Measurements from ENCODE around the gene PICK1.

The PICK1 gene

DNA sequence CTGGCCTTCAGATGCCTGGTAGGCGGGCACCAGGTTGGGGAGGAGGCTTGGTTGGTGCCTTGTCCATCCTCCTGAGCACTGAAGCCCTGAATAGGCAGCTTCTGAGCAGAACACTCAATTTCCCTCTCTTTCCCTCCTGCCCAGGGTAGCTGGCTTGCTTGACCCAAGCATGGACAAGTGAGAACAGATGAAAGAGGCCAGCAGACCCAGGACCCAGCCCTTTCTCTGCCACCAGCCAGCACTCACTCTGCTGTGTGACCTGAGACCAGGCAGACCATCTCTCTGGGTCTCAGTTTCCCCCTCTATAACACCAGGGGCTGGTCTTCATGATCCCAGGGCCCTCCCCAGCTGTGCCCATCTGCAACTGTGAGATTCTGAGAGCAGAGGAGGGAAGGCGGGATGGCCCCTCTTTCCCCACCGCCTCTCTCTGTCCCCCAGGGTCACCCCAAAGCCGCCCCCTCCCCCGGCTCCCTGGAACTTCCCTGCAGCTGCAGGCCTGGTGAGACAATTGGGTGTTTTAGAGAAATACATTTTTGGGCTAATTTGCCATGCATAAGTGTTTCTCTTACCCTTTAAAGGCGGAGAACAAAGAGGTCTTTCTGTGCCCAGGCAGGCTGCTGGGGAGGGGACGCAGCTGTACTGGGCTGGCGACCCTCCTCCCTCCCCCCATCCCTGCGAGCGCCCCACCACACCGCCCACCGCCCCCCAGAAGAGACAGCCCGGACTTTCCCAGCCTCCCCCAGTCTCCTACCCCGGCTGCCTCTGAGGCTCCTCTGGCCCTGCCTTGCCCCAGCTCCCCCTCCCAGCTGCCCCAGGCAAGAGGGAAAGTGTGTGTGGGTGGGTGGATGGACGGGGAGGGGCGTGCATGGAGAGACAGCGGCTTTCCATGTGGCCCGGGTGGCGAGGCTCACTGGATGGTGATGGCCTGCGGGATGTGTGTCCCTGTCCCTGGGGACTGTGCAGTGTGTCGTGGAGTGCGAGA is 30.8 kb upstream of the PICK1 start:
- no peaks in the 10 kb centered on the region for H3K9me3 Mint-ChIP-seq
- no peaks in the 10 kb centered on the region for H3K36me3 Mint-ChIP-seq (ENCODE audit: low read depth)
- H3K27me3 Mint-ChIP-seq = no peaks in the 10 kb centered on the region
- H3K4me3 Mint-ChIP-seq = no peak overlapping the region
- DNase-seq = no peak
- H3K4me1 Mint-ChIP-seq (ENCODE audit: low read depth) = no peaks in the 10 kb centered on the region
- H3K27ac Mint-ChIP-seq = no peak overlapping the region

DNA sequence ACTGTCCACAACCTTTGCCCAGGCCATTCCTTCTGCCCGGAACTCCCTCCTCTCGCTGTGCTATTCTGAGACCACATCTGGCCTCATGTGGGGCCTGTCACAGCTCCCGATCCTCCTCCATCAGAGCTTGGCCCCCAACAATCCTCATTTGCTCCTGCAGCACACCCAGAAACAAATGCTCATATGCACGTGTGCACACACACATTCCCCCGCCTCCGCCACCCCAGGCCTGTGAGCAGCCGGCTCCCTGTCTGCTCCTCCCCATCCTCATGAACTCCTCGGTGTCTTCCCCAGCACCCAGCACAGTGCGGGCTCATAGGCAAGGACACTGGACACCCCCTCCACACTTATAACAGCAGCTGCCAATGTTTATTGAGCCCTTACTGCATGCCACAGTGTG is 29.7 kb upstream of the PICK1 start:
- no peak for DNase-seq
- Mint-ChIP-seq H3K4me3 (no peak overlapping the region), H3K4me1 (ENCODE audit: low read depth) (no peaks in the 10 kb centered on the region), H3K27ac (no peak overlapping the region), H3K27me3 (no peaks in the 10 kb centered on the region), H3K9me3 (no peaks in the 10 kb centered on the region), H3K36me3 (ENCODE audit: low read depth) (no peaks in the 10 kb centered on the region)

DNA sequence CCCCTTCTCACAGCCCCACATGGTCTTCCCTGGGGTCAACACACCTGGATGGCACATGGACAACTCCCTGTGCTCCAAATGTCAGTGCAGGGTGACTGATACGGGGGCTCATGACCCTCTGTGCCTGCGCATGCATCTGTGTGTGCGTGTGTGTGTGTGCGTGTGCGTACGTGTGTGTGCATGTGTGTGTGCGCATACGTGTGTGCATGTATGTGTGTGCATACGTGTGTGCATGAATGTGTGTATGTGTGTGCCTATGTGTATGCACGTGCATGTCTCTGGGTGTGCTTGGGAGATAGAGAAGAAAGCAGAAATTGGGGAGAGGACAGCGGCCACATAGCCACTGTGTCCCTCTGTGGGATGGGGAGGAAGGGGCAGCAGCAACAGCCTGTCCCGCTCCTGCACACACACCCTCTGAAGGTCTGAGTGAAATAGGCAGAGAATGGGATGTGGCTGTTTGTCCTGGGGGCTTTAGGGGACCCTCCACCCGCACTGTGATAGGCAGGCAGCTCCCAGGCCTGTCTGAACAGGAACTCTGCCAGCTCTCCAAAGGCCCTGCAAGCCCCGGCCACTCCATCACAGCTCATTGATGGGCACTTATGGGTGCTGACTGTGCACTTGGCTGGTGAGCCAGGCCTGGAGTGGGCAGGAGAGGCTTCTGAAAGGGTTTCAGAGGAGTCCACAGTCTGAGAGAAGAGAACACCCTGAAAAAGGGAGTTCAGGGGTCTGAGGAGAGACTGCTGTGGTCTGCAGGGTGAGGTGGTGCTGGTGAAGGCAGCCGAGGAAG is 28.7 kb upstream of the PICK1 start:
- no peak for DNase-seq
- Mint-ChIP-seq H3K4me3 (no peak overlapping the region), H3K27me3 (no peaks in the 10 kb centered on the region), H3K4me1 (ENCODE audit: low read depth) (no peaks in the 10 kb centered on the region), H3K36me3 (ENCODE audit: low read depth) (no peaks in the 10 kb centered on the region), H3K27ac (no peak overlapping the region), H3K9me3 (no peaks in the 10 kb centered on the region)

DNA sequence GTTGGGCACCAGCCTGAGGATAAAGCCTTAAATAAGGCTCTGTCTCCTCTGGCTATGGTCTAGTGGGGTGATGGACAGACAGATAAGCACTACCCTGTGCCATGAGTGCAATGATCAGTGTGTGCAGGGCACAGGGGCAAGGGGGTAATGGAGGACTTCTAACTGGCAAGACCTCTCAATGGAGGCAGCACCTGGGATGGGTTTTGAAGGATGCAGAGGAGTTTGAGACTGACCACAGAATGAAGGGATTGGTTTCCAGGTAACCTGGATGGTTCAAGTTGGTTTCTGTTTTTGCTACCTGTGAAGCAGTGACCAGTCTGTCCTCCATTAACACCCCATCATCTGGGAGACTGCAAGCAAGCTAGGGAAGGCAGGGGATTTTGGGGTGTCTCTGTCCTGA is 27.8 kb upstream of the PICK1 start:
- no peaks in the 10 kb centered on the region for H3K4me1 Mint-ChIP-seq (ENCODE audit: low read depth)
- H3K27me3 Mint-ChIP-seq = no peaks in the 10 kb centered on the region
- H3K4me3 Mint-ChIP-seq = no peak overlapping the region
- H3K36me3 Mint-ChIP-seq (ENCODE audit: low read depth) = no peaks in the 10 kb centered on the region
- no peak overlapping the region for H3K27ac Mint-ChIP-seq
- DNase-seq = no peak
- H3K9me3 Mint-ChIP-seq = no peaks in the 10 kb centered on the region

DNA sequence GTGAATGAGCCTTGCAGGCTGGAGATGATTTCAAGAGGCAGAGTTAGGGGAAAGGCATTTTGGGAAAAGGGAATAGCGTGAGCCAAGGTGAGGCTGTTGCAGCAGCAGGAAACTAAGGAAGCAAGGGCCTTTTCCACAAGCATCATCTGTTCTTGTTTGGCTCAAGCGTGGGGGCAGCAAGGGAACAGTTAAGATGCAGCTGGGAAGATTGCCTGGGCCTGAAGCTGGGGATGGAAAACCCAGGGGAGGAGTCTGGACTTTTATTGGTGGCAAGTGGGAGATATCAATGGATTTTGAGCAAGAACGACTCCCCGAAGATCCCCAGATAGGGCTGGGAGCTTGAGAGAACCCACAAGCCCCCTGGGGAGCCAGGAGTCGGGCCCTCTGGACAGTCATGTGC is 27.3 kb upstream of the PICK1 start:
- Mint-ChIP-seq H3K4me3 (no peak overlapping the region), H3K9me3 (no peaks in the 10 kb centered on the region), H3K36me3 (ENCODE audit: low read depth) (no peaks in the 10 kb centered on the region), H3K4me1 (ENCODE audit: low read depth) (no peaks in the 10 kb centered on the region), H3K27me3 (no peaks in the 10 kb centered on the region), H3K27ac (no peak overlapping the region)
- DNase-seq = no peak

DNA sequence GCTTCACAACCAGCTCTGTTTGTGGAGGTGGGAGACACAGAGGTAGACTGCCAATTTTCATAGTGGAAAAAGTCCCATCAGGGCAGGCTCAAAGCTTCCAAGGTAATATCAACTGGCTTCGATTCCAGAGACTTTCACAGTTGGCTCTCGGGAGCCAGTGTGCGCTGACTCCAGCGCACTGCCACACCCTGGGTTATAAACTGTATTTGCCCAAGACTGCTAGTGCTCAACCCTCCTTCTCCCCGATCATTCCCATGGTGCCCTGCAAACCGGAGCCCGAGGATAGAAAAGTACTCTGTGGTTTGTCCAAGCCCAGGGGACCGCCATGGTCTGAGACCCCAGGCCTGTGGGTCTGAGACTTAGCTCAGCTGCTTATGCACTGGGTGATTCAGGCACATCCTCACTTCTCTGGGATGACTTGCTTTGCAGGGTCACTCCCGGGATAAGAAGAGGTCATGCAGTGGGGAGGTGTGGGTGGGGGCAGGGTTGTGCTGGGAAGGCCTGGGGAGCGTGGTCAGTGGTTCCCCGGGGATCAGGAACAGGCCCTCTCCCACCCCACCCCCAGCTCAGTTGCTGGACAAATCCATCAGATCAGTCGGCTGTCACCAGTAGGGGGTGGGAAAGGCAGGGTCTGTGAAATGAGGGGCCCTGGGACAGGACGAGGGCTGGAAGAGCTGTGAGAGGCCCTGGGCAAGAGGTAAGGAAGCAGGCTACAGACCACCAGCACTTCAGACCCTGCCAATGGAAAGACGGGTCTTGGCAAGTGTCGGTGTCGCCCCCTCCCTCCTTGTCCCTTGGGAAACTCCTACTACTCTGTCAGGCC is 26.7 kb upstream of the PICK1 start:
- Mint-ChIP-seq H3K9me3 (no peaks in the 10 kb centered on the region), H3K4me1 (ENCODE audit: low read depth) (no peaks in the 10 kb centered on the region), H3K27me3 (no peaks in the 10 kb centered on the region), H3K27ac (no peak overlapping the region), H3K36me3 (ENCODE audit: low read depth) (no peaks in the 10 kb centered on the region), H3K4me3 (no peak overlapping the region)
- DNase-seq = no peak

DNA sequence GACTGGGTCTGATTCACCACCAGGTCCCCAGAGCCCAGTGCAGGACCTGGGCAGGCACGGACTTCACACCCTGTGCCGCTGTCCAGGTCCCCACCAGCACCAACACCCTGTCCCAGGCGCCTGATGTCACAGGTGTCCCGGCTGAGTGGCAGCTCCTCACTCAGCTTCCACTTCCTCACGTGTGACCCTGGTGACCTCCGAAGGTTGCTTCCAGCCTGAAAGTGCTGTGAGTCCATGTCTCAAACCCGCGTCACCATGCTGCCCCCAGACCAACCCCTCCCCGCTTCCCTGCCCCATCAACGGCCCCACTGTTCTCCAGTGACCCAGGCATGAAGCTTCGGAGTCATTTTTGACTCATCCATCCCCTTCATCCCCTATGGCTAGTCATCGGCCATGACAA is 25.7 kb upstream of the PICK1 start:
- H3K4me3 Mint-ChIP-seq = no peak overlapping the region
- no peaks in the 10 kb centered on the region for H3K36me3 Mint-ChIP-seq (ENCODE audit: low read depth)
- H3K27ac Mint-ChIP-seq = no peak overlapping the region
- no peak for DNase-seq
- H3K27me3 Mint-ChIP-seq = no peaks in the 10 kb centered on the region
- H3K4me1 Mint-ChIP-seq (ENCODE audit: low read depth) = no peaks in the 10 kb centered on the region
- no peaks in the 10 kb centered on the region for H3K9me3 Mint-ChIP-seq

DNA sequence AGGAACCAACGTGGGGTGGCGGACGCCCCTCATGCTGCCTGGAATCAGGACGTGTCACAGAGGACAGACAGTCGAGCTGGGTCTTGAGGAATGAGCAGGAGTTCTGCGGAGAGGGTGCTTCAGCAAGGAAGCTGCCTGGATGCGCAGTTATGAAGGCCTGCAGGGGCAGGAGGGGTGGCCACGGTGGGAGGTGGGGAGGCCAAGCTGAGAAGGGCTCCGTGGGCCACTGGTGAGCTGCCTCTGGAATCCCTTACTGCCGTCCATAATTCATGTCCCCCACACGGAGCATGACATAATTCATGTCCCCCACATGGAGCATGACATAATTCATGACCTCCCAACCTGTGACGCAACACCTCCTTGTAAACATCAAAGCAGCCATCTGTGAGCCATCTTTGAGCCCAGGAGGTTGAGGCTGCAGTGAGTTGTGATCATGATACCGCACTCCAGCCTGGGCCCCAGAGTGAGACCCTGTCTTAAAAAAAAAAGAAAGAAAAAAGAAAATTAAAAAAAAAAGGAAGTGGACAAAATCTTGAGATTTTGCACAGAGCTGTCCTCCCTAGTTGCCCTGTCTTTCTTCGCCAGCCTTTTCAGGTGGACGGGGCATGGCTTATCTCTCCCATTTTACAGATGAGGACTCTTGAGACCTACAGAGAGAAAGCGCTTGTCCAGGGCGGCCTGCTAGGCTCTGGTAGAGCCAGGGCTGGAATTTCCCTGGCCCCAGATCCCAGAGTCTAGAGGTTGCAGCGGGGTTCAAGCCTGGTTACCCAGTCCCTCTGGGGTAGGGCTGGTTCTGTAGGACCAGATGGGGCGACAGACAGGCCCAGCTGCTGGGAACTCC is 24.3 kb upstream of the PICK1 start:
- H3K9me3 Mint-ChIP-seq = no peaks in the 10 kb centered on the region
- H3K4me1 Mint-ChIP-seq (ENCODE audit: low read depth) = no peaks in the 10 kb centered on the region
- no peak overlapping the region for H3K27ac Mint-ChIP-seq
- no peak for DNase-seq
- H3K4me3 Mint-ChIP-seq = no peak overlapping the region
- no peaks in the 10 kb centered on the region for H3K36me3 Mint-ChIP-seq (ENCODE audit: low read depth)
- no peaks in the 10 kb centered on the region for H3K27me3 Mint-ChIP-seq

DNA sequence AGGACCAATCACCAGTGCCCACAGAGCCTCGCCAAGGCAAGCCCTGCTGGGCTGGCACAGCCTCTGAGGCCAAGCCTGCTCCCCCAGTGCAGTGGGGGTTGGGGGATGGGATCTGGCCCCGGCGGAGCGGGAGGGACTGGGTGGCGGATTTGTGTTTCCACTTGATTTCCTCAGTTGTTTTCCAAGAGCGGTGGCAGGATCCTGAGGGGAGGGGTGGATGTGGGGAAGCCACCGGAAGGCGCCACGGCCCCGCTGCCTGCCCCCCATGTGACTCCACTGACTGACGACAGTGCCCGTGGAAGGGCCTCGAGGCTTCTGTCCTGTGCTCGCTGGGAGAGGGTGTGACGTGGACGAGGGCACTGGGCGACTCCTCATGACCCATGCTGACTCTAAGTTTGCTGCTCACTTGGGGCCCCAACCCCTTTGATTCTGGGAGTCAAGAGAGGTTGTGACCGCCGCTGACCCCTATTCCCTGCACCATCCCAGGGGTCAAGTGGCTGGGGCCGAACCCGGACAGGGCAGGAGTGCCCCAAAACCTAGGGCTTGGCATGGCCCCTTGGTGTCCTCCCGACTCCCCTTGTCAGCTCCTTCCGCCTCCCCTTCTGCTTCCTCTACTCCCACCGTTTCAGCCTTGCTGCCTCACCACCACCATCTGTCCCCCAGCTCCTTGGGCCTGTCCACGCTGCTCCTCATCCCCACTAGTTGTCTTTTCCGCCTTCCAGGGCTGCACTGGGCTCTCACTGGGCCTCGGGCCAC is 23.5 kb upstream of the PICK1 start:
- Mint-ChIP-seq H3K4me1 (ENCODE audit: low read depth) (no peaks in the 10 kb centered on the region), H3K27ac (no peak overlapping the region), H3K9me3 (no peaks in the 10 kb centered on the region), H3K36me3 (ENCODE audit: low read depth) (no peaks in the 10 kb centered on the region), H3K27me3 (no peaks in the 10 kb centered on the region), H3K4me3 (no peak overlapping the region)
- DNase-seq = no peak

DNA sequence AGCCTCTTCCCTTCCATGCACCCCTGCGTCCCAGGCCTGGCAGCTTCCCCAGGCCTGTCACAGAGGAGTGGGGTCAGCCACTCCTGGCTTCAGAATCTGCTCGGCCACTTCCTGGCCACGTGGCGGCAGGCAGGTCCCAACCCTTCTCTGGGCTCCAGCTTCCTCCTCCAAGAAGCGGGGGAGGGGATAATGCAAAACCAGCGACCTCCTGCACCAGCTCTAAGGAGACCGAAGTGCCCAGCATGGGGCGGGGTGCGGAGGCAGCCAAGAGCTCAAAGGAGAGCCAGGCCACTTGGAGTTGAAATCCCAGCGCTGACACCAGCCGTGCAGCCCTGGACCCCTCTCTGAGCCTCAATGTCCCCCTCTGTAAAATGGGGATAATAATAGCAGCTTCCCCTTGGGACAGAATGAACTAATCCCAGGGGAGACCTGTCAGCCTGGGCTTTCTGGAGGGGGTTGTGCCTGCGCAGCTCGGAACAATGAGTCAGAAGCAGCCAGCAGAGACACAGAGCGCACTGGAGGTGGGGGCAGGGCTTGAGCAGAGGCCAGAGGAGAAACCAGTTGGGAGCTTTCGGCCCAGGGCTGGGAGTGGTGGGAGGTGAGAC is 22.8 kb upstream of the PICK1 start:
- no peaks in the 10 kb centered on the region for H3K9me3 Mint-ChIP-seq
- no peak overlapping the region for H3K27ac Mint-ChIP-seq
- DNase-seq = no peak
- no peaks in the 10 kb centered on the region for H3K27me3 Mint-ChIP-seq
- no peak overlapping the region for H3K4me3 Mint-ChIP-seq
- H3K36me3 Mint-ChIP-seq (ENCODE audit: low read depth) = no peaks in the 10 kb centered on the region
- H3K4me1 Mint-ChIP-seq (ENCODE audit: low read depth) = no peaks in the 10 kb centered on the region

DNA sequence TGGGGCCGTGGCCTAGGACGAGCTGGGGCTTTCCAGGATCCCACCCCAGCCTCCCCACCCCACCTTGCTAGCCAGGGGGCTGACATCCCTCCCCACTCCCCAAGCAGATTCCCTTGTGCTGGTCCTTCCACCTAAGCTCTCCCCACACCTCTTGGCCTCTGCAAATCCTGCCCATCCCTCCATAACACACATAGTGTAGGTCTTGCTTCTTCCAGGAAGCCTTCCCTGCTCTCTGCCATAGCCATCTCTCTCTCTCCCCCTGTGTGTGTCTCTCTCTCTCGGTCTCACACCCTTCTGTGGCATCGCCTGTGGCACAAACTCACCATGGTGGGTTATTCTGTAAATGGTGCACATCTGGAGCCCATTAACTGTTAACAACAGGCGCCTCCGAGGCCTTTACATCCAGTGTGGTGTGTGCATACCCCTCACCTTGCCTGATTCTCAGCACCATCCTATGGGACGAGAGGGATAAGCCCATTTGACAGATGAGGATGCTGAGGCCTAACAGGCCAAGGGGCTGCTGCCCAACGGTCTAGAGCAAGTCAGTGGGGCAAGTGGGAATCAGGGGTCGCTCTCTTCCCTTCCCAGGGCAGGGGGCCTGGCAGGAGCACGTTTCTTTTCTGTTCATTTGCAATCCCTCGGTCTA is 22.2 kb upstream of the PICK1 start:
- Mint-ChIP-seq H3K27me3 (no peaks in the 10 kb centered on the region), H3K9me3 (no peaks in the 10 kb centered on the region), H3K36me3 (ENCODE audit: low read depth) (no peaks in the 10 kb centered on the region), H3K4me1 (ENCODE audit: low read depth) (no peaks in the 10 kb centered on the region), H3K4me3 (no peak overlapping the region), H3K27ac (no peak overlapping the region)
- no peak for DNase-seq

DNA sequence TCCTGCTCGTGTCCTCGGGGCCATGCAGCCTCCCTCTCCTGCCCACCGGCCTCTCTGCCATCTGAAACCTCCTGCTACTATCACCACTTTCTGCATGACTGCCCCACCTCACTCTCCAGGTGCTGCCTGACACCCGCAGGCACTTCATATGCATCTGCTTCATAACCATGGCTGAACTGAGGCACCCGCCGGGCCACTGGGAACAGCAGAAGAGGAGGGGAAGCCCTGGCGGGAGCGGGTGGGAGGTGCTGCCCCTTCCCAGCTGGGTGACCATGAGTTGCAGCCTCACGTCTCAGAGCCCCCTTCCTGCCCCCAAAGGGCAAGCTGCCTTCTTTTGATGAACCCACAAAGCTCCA is 21.7 kb upstream of the PICK1 start:
- Mint-ChIP-seq H3K4me3 (no peak overlapping the region), H3K9me3 (no peaks in the 10 kb centered on the region), H3K27me3 (no peaks in the 10 kb centered on the region), H3K4me1 (ENCODE audit: low read depth) (no peaks in the 10 kb centered on the region), H3K27ac (no peak overlapping the region), H3K36me3 (ENCODE audit: low read depth) (no peaks in the 10 kb centered on the region)
- DNase-seq = no peak
